Testis (tissue), 2 donors: ENCODE results near the gene GABBR2.

ENCODE experiments used
- CTCF ChIP-seq, 3 experiments: fragments of 450-650 bp in 2 of 3; fragments of 200-600 bp in 1 of 3; sonication (generic) in 1 of 3; IDR thresholded peaks; one replicate each; pipeline ENCODE4 v1.5.1; 2016 to 2019; ENCODE audit warnings: antibody characterized with exemption in 3 of 3, mild to moderate bottlenecking in 2 of 3, moderate library complexity in 1 of 3
- POLR2A ChIP-seq: fragments of 450-650 bp; IDR thresholded peaks from one replicate; pipeline ENCODE4 v1.6.1; 2017; ENCODE audit warnings: antibody characterized with exemption, mild to moderate bottlenecking, moderate library complexity

- TF ChIP-seq POLR2A (no peak), CTCF (IDR thresholded peaks at IDR 0.05) (no peak)
Measured at GRCh38 chr9:98291820-98292219, 416.9 kb downstream of the GABBR2 start.
